ENCODE results near the gene MRAP2. TPM values are rescaled to one million over a fixed set of nuclear protein-coding genes. Genes with fewer than 3 reads are reported as not detected.
"Not testable (repeated sequence)": the region's sequence is repeated elsewhere in the genome, so short reads cannot be mapped to it uniquely, and the experiment has no call there.

MRAP2 gene
- polyA plus RNA-seq, 1 donor, result 21.4 TPM

DNA sequence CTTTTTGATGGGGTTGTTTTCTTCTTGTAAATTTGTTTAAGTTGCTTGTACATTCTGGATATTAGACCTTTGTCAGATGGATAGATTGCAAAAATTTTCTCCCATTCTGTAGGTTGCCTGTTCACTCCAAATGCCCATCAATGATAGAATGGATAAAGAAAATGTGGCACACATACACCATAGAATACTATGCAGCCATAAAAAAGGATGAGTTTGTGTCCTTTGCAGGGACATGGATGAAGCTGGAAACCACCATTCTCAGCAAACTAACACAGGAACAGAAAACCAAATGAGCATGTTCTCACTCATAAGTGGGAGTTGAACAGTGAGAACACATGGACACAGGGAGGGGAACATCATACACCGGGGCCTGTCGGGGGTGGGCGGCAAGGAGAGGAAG is 1.6 kb upstream of the MRAP2 start:
- DNase-seq, result not testable (repeated sequence)

DNA sequence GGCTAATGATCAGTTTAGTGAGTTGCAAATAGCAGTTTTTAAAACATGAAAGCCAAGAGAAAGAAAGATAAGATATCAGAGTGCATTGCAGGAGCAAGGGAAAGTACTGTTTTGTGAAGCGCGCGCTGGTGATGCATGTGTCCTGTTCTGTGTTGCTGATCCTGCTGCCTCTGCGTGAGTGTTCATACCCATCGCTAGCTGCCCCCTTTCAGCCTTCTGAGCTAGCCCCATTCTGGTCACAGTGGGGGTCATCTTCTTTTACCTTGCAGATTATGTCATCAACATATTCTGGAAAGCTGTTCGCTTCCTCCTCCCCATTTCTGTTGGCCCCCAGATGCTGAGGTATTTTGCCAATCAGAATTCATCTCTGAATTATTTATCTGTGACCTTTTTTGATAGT is 1.9 kb downstream of the MRAP2 start:
- no peak for DNase-seq

- no peak for DNase-seq
These were observed 4.0 kb downstream of the MRAP2 start for GRCh38 chr6:84037425-84038089.

DNA sequence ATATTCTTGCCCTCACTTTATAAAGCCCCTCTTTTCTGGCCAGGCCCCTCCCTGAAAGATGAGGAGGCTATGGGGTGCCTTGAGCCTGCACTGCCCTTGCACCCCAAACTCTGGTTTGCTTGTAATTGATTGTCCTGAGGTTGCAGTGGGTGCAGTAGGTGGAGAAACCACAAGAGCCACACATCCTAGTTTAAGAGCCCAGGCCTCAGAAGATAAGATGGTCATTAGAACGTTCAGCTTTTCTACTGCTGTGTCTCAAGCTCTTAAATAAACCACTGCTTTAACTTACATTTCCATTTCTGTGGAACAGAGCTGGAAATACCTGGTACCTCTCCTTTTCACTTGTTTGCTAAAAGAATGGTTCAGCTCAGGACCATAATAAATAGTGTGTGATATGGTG is 9.0 kb downstream of the MRAP2 start:
- DNase-seq, result no peak

DNA sequence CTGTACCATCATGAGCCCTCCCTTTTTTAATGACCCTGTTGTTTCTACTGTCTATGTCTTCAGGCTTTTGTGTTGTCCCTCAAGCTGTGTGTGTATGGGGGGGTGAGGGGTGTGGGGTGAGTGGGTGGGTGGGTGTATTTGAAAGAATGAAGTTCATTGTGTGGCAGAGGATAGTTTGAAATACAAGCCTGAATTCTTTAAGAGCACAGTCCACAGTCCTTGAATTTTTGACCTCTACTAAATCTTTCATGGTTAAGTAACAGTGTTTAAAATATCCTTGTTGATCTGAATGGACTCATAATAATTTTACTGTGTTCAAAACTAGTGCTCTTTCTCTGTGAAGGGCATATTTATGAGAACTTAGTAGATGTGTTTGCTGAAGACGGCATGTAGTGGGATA is 10.0 kb downstream of the MRAP2 start:
- DNase-seq, result no peak

GRCh38 chr6:84046755-84047154 is 13.2 kb downstream of the MRAP2 start:
- DNase-seq, result no peak

GRCh38 chr6:84048588-84048987 is 15.0 kb downstream of the MRAP2 start:
- DNase-seq, result no peak

DNA sequence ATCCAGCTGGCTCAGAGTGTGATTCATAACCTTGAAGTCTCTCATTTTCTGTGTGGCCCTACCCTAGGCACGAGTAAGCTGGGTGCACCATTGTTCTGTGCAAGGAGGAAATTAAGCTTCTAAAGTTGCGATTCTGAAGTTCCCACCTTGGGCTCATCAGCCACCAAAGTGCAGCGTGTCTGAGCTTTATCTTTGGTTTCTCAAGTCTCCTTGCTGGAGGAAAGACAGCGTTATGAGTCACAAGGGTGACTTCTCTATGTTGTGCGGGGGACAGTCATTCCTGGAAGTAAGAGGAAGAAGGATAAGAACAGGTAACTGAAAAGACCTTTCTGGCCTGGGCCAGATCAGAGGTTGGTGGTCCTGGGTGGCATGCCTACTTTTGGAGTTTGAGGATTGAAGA is 16.8 kb downstream of the MRAP2 start:
- DNase-seq, result no peak

GRCh38 chr6:84052204-84052882 is 18.8 kb downstream of the MRAP2 start:
- peak; percentile 71 for DNase-seq

DNA sequence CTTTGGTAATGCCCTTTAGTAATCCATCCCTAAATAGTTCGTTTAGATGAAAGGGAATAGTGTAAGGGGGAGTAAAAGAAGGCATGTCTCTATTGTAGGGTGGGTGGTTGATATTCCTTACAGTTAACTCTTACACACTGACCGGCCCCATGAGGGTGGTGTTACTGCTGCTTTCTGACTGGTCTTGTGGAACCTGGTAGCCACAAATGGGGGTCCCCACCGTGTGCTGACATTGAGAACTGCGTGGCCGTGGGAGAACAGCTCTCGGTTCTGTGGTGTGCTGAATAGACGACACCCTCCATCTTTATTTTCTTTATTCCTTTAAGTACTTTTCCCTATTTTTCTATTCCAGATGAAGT is 19.3 kb downstream of the MRAP2 start:
- no peak for DNase-seq

DNA sequence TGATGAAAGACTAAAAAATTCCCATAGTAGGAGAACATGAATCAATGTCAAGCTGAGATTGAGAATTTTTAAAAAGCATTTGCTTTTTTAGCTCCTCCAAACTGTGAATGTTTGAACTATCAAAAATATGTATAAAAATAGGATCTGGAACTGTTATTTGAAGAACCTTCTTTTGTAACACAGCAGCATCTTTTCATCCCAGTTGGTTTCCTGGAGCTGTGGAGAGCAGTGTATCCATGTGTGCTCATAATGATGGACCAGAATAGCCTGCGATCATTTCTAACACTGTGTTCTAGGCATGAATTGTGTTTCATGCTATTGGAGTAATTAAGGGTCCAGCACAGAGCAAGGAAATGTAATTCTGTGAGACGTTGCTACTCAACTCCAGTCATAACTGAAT is 22.1 kb downstream of the MRAP2 start:
- no peak for DNase-seq

- DNase-seq, result no peak
These were observed 24.3 kb downstream of the MRAP2 start for GRCh38 chr6:84057908-84058307.

GRCh38 chr6:84059082-84059481 is 25.5 kb downstream of the MRAP2 start:
- DNase-seq, result no peak

- DNase-seq, result no peak
These were observed 27.6 kb downstream of the MRAP2 start for GRCh38 chr6:84061174-84061573.

GRCh38 chr6:84061613-84062398 is 28.2 kb downstream of the MRAP2 start:
- DNase-seq, result no peak

GRCh38 chr6:84062519-84063154 is 29.1 kb downstream of the MRAP2 start:
- DNase-seq, result no peak

DNA sequence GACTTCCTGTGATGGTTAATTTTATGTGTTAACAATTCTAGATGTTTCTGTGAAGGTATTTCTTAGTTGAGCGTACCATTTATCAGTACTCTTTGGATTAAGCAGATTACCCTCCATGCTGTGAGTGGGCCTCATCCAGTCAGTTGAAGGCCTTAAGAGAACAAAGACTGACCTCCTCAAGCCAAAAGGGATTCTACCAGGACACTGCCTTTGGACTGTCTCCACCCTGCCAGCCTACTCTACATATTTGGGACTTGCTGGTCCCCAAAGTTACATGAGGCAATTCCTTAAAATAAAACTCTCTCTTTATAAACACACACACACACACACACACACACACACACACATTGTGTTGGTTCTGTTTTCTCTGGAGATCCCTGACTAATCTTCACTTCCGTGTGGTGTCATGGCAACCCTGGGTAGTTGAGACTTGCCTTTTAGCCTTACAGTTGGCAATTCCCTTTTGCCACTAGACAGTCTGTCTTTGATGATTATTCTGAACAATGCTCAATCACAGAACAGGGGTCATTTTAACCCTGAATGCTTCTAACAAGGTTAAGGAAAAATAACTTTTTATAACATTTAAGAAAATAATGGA is 32.2 kb downstream of the MRAP2 start:
- DNase-seq, result no peak

DNA sequence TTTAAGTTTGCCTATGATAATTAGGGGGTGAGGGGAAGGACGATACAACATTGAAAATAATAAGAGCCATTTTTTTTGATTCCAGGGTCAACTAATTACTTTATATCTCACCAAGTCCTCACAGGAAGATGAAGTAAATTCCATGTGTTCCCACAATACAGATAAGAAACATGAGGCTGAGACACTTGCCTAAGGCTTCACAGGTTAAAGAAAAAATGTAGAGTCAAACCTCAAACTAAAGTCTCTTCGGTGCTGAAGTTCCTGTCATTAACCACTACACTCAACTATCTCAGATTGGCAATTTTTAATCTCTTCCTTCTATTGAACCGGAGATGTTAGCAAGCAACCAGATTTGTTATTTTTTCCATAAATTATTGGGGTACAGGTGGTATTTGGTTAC is 33.0 kb downstream of the MRAP2 start:
- no peak for DNase-seq

DNA sequence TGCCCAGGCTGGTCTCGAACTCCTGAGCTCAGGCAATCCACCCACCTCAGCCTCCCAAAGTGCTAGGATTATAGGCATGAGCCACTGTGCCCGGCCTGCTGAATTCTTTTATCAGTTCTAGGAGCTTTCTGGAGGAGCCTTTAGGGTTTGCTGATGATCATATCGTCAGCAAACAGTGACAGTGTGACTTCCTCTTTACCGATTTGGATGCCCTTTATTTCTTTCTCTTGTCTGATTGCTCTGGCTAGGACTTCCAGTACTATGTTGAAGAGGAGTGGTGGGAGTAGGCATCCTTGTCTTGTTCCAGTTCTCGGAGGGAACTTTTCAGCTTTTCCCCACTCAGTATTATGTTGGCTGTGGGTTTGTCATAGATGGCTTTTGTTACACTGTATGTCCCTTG is 35.3 kb downstream of the MRAP2 start:
- DNase-seq, result not testable (repeated sequence)

GRCh38 chr6:84072442-84072997 is 38.9 kb downstream of the MRAP2 start:
- no peak for DNase-seq

- no peak for DNase-seq
These were observed 41.6 kb downstream of the MRAP2 start for GRCh38 chr6:84074988-84075781.

DNA sequence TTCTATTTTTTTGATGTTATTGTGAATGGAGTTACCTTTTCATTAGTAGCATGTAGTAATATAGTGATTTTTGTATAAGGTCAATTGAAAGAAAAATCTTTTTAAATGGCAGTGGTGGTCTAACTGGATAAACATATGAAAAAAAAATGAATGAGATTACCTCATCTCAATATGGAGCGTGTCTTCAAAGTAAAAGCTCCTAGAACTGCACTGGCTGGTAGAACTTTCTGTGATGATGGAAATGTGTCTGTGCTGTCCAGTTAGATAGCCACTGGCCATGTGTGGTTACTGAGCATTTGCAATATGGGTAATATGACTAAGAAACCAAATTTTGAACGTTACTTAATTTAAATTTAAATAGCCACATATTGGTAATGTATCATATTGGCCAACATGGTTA is 44.1 kb downstream of the MRAP2 start:
- DNase-seq, result no peak

All from hindlimb muscle (tissue), 1 donor.